GM06990 (cell line): Measurements from ENCODE around the gene ZBP1.

Source experiments
- DNase-seq: peaks from one replicate; pipeline ENCODE4 v3.0.0-alpha.2; 2011; ENCODE audit not compliant: insufficient read length; ENCODE audit errors: extremely low read depth
- H3K27me3 ChIP-seq: replicated peaks from 2 replicates; pipeline ENCODE4 v1.6.0; 2011; ENCODE audit warnings: low read length; ENCODE audit not compliant: control insufficient read depth, insufficient read depth
- H3K36me3 ChIP-seq: 2 replicates; pipeline ENCODE4 v1.5.1; 2011; ENCODE audit warnings: low read length; ENCODE audit not compliant: control insufficient read depth, insufficient read depth
- H3K4me3 ChIP-seq: replicated peaks from 2 replicates; pipeline ENCODE4 v1.5.1; 2011; ENCODE audit warnings: low read depth, mild to moderate bottlenecking, control low read depth, low read length
- TF ChIP-seq, protein P1 (sequence below): IDR thresholded peaks from 2 replicates; pipeline ENCODE4 v1.5.1; 2011; ENCODE audit warnings: low read length, control low read depth, mild to moderate bottlenecking, inconsistent platforms; ENCODE audit not compliant: insufficient read depth, poor library complexity, severe bottlenecking

The ZBP1 gene

DNA sequence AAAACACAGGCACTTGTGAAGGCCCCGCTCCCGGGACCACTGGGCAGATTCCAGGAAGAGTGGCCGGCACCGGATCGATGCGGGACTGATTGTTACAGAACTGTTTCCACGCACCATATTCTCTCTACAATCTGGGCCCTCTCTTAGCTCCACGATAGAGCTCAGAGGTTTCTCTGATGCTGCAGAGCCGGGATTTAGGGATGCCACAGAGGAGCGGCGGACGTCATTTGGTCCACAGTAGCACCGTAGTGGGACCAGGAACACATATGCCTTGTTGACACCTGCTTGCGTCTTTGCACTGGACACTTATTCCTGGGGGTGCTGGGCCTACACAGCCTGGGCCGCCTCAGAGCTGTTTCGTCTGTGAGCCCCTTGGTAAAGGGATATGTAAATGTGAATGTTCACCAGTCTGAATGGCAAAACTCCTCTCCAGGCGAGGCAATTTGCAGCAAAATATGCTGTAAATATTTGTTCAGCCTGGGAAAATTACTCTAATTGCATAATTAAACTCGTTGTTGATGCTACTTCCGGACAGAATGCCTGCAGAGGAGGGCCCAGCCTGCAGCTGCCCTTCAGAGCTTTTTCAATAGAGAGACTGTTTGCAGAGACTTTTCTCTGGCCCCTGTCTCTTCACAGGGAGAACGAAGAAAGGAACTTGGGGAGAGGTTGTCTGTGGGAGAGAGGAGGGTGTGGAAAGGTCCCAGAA is 49.9 kb downstream of the ZBP1 start:
- DNase-seq: no peak
- TF ChIP-seq, protein P1, sequence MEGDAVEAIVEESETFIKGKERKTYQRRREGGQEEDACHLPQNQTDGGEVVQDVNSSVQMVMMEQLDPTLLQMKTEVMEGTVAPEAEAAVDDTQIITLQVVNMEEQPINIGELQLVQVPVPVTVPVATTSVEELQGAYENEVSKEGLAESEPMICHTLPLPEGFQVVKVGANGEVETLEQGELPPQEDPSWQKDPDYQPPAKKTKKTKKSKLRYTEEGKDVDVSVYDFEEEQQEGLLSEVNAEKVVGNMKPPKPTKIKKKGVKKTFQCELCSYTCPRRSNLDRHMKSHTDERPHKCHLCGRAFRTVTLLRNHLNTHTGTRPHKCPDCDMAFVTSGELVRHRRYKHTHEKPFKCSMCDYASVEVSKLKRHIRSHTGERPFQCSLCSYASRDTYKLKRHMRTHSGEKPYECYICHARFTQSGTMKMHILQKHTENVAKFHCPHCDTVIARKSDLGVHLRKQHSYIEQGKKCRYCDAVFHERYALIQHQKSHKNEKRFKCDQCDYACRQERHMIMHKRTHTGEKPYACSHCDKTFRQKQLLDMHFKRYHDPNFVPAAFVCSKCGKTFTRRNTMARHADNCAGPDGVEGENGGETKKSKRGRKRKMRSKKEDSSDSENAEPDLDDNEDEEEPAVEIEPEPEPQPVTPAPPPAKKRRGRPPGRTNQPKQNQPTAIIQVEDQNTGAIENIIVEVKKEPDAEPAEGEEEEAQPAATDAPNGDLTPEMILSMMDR: no peak
- H3K27me3 ChIP-seq: peaks cover 2% of the 10 kb centered on the region

DNA sequence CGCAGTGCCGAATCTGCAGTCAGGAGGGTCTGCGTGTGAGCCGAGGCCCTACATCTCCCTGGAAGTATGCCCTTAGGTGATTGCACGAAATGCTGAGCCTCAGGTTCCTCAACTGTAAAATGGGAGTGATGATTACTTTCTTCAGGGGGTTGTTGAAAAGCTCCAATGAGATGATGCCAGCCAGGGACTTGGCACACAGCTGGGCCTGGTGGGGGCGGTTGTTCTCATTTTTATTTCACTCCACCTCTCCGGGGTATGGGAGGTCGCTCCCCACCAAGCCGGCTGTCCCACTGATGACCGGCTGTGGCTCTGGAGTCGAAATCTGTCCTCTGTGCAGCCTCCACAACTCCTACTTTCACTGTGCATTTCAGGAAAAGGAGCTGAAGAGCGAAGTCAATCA is 51.3 kb downstream of the ZBP1 start:
- TF ChIP-seq, protein P1: no peak
- H3K27me3 ChIP-seq: peaks cover 2% of the 10 kb centered on the region
- no peak for DNase-seq
- H3K4me3 ChIP-seq: no peak overlapping the region
- no peaks in the 10 kb centered on the region for H3K36me3 ChIP-seq

More for the DNA sequence above, 49.9 kb downstream of the ZBP1 start:
- H3K36me3 ChIP-seq: no peaks in the 10 kb centered on the region
- no peak overlapping the region for H3K4me3 ChIP-seq

DNA sequence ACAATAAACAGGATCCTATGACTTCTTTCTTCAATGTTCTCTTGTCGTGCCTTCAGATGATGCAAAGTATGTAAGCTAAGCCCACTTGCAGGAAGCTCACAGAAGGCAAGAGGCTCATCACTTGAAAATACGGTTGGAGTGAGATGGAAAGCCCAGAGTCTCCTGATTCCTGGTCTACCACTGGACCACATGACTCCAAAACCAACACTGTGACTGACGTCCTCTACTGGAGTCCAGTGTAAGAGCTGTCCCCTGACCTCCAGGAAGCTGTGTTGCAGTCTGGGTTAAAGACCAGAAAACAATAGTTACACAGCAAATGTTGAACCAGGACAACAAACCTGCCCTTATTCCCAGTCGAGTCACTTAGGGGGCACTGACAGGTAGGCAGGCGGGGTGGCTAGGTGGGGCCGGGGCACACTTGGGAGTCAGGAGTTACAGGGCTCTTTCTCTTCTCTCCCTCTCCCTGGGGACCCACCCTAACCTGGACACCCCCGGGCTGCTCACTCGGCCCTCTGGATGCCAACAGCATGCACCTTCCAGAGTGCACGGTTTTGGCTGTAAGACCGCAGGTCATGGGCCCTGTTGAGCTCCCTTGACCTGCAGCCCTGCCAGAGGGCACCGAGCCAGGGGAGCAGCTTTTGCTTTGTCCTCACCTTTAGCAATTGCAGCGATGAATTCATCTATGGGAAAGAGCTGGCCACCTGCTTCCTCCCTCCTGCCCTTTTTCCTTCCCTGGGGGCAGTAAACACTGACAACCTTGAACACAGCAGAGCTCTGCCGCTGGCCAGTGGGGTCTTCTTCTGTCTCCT is 51.9 kb downstream of the ZBP1 start:
- peaks cover 2% of the 10 kb centered on the region for H3K27me3 ChIP-seq
- DNase-seq: no peak

GRCh38 chr20:57567471-57568079 is 52.7 kb downstream of the ZBP1 start:
- DNase-seq: no peak
- TF ChIP-seq, protein P1: no peak
- Histone ChIP-seq H3K27me3 (no peaks in the 10 kb centered on the region; the same call in 1 of the 2 replicates), H3K36me3 (no peaks in the 10 kb centered on the region), H3K4me3 (no peak overlapping the region)

More for the DNA sequence above, 51.9 kb downstream of the ZBP1 start:
- no peak overlapping the region for H3K4me3 ChIP-seq
- TF ChIP-seq, protein P1: no peak
- no peaks in the 10 kb centered on the region for H3K36me3 ChIP-seq

- Histone ChIP-seq H3K36me3 (no peaks in the 10 kb centered on the region), H3K4me3 (no peak overlapping the region), H3K27me3 (no peaks in the 10 kb centered on the region; the same call in 1 of the 2 replicates)
- DNase-seq: no peak
- TF ChIP-seq, protein P1: no peak
Measured at GRCh38 chr20:57566803-57567459, 53.3 kb downstream of the ZBP1 start.
